ENCODE measurements around the gene CDC25C.
A peak's percentile ranks its signal among the peaks of the same experiment; 100 is the strongest.

DNA sequence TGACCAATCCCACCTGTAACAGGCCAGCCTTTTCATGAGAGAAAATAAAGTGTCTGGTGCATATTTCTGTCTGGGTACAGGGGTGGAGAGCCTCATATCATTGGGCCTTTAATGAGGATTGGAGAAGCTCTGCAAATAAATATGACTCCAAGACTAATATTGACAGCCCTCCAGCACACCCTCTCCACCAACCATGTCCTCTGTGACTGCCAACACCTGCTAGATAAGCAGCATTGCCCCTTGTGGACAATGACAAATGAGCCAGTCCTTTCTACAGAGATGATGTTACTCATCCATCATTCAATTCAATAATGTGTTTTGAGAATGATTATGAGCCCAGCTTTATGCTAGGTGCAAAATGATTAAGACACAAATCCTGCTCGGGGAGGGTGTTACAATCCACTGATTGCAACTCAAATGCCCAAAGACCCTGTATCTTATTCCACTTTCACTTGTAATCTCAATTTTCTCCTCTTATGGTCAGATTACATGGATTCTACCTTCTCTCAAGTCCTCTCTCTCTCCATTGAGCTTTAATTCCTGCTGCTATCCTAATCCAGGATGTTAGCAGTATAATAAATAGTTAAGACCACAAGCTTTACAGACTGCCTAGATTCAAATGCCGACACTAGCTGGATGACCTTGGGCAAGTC is 55.1 kb downstream of the CDC25C start:
- TF ChIP-seq CTCF (conservative IDR thresholded peaks at IDR 0.05; ENCODE audit: low read length) (0 out of 2 replicates have a peak, but pooled peaks have one; percentile 13), EZH2phosphoT487 (IDR thresholded peaks at IDR 0.05; ENCODE audit: borderline replicate concordance, low read depth, low read length) (no peak)
